Natural killer cell (primary cell): ENCODE results near the gene BEST4. TPM values are rescaled to one million over a fixed set of nuclear protein-coding genes. Genes with fewer than 3 reads are reported as not detected.
A peak's percentile ranks its signal among the peaks of the same experiment; 100 is the strongest.
"Not testable (repeated sequence)": the region's sequence is repeated elsewhere in the genome, so short reads cannot be mapped to it uniquely, and the experiment has no call there.

ENCODE experiments used
- ATAC-seq, 3 donors: fragments of 150-1000 bp in 2 of 3; fragments of 200-7000 bp in 1 of 3; cut with Tn5 transposase; 1 replicate in 1 of 3; 2 replicates in 2 of 3; pipeline ENCODE4 v1.10.0; 2021; ENCODE audit warnings: mild to moderate bottlenecking in 2 of 3, moderate library complexity in 2 of 3
- DNase-seq, 2 donors: peaks; one replicate each; pipeline versions ENCODE4 v3.0.0 to v3.0.0-alpha.2; 2013 to 2021; ENCODE audit warnings: mixed read lengths in 1 of 2
- H3K27ac ChIP-seq: one replicate; pipeline ENCODE4 v1.5.1; 2013; ENCODE audit warnings: mild to moderate bottlenecking, low read length
- H3K27me3 ChIP-seq: one replicate; pipeline ENCODE4 v1.6.1; 2013; ENCODE audit warnings: low read length; ENCODE audit not compliant: control insufficient read depth, insufficient read depth
- H3K36me3 ChIP-seq: one replicate; pipeline ENCODE4 v1.6.1; 2013; ENCODE audit warnings: low read length; ENCODE audit not compliant: control insufficient read depth, insufficient read depth
- H3K4me1 ChIP-seq: one replicate; pipeline ENCODE4 v1.6.1; 2013; ENCODE audit warnings: low read length; ENCODE audit not compliant: control insufficient read depth, insufficient read depth
- H3K4me3 ChIP-seq: one replicate; pipeline ENCODE4 v1.5.1; 2013; ENCODE audit warnings: low read length
- H3K9me3 ChIP-seq: one replicate; pipeline ENCODE4 v1.6.1; 2013; ENCODE audit warnings: low read length; ENCODE audit not compliant: control insufficient read depth, insufficient read depth
- H3K27ac Mint-ChIP-seq, 2 donors: one replicate each; pipeline ENCODE4 v1.8.0; 2022; ENCODE audit warnings: mild to moderate bottlenecking in 2 of 2, mixed read lengths in 2 of 2, moderate library complexity in 1 of 2
- H3K27me3 Mint-ChIP-seq, 2 donors: one replicate each; pipeline ENCODE4 v1.8.0; 2022; ENCODE audit warnings: low read depth in 2 of 2, mixed read lengths in 2 of 2
- H3K36me3 Mint-ChIP-seq: one replicate; pipeline ENCODE4 v1.8.0; 2022; ENCODE audit warnings: mixed read lengths
- H3K4me1 Mint-ChIP-seq, 2 donors: one replicate each; pipeline ENCODE4 v1.8.0; 2022; ENCODE audit warnings: mixed read lengths in 2 of 2
- H3K4me3 Mint-ChIP-seq: one replicate; pipeline ENCODE4 v1.8.0; 2022; ENCODE audit warnings: mild to moderate bottlenecking, moderate library complexity, mixed read lengths
- H3K9me3 Mint-ChIP-seq, 2 donors: one replicate each; pipeline ENCODE4 v1.8.0; 2022; ENCODE audit warnings: mixed read lengths in 2 of 2
- WGBS: methylation state at CpG from one replicate; pipeline ENCODE4 v1.1.7; 2013; ENCODE audit warnings: missing lambda C conversion rate; ENCODE audit not compliant: insufficient coverage; 5-methylcytosine and 5-hydroxymethylcytosine counted together
- intact Hi-C: fragments of 100-400 bp; cut with micrococcal nuclease; formaldehyde crosslinking; loops from one replicate; pipeline ENCODE4 v1.14.2; 2022
- total RNA-seq, 4 donors: library from RNA; stranded (reverse); fragments of 120-200 nt in 1 of 4; gene quantifications; one replicate each; pipeline versions ENCODE4 v1.2.3 to v1.2.4, GENCODE V29; 2013 to 2022
- TF ChIP-seq, protein P1 (sequence below): fragments of 200-600 bp; IDR thresholded peaks from one replicate; pipeline ENCODE4 v1.8.0; 2022; ENCODE audit warnings: antibody characterized with exemption

BEST4 gene
- total RNA-seq, 3 donors from 2014 or later (not counting 1 experiment from before 2014, with no cell fraction given), result 0.18 to 0.33 (median 0.28) TPM

- ATAC-seq (no peak), DNase-seq (no peak)
- TF ChIP-seq, protein P1, sequence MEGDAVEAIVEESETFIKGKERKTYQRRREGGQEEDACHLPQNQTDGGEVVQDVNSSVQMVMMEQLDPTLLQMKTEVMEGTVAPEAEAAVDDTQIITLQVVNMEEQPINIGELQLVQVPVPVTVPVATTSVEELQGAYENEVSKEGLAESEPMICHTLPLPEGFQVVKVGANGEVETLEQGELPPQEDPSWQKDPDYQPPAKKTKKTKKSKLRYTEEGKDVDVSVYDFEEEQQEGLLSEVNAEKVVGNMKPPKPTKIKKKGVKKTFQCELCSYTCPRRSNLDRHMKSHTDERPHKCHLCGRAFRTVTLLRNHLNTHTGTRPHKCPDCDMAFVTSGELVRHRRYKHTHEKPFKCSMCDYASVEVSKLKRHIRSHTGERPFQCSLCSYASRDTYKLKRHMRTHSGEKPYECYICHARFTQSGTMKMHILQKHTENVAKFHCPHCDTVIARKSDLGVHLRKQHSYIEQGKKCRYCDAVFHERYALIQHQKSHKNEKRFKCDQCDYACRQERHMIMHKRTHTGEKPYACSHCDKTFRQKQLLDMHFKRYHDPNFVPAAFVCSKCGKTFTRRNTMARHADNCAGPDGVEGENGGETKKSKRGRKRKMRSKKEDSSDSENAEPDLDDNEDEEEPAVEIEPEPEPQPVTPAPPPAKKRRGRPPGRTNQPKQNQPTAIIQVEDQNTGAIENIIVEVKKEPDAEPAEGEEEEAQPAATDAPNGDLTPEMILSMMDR, result no peak
- 55% methylated on average over 12 of the region's 12 CpGs for WGBS
- Mint-ChIP-seq H3K27ac (peak overlapping the region; percentile 92 to 97), H3K9me3 (no peaks in the 10 kb centered on the region), H3K36me3 (no peaks in the 10 kb centered on the region), H3K27me3 (no peaks in the 10 kb centered on the region), H3K4me3 (peak overlapping the region; percentile 99), H3K4me1 (peaks cover 30 to 36% of the 10 kb centered on the region in 2 donors)
- H3K27me3 ChIP-seq, result no peaks in the 10 kb centered on the region
- H3K36me3 ChIP-seq, result peaks cover 32% of the 10 kb centered on the region
- no peaks in the 10 kb centered on the region for H3K9me3 ChIP-seq
- H3K4me1 ChIP-seq, result peaks cover 26% of the 10 kb centered on the region
- peak overlapping the region; percentile 85 for H3K27ac ChIP-seq
- intact Hi-C loops, result loop anchor here (5.0 kb wide), 2 partner anchors 236 to 911 kb away; partner anchors contain the start of genes GPBP1L1, HECTD3, TMEM69 and UROD
- H3K4me3 ChIP-seq, result peak overlapping the region; percentile 65
Observed at GRCh38 chr1:44776730-44777068, 11.3 kb downstream of the BEST4 start.

DNA sequence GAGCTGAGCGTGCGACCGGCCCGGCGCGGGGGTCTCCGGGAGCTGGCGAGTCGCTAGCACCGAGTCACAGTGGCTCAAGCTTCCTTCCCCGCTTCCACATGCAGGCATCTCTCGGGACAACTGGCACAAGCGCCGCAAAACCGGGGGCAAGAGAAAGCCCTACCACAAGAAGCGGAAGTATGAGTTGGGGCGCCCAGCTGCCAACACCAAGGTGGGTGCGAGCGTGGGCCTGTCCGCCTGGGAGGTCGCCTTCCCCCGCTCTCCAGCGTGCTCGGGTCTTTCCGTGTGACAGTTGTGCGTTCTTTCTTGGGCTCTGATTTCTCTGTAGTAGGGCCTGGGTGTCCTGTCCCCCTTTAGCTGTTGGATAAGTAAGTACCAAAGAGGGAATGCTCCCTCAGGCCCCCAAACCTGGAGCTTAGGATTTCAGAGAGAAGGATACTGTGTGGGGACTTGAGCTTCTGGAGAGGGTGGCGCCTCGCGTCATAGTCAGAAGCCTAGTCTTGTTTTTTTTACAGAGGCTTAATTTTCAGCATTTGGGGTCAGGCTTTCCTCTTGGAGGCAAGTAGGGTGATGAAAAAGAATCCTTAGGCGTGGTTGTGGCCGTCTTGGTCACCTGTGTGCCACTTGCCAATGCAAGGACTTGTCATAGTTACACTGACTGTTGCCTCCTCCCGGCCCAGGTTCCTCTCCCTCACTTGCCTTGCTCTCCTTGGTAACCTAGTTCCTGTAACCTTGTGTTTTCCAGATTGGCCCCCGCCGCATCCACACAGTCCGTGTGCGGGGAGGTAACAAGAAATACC, 11.8 kb downstream of the BEST4 start:
- peaks cover 30 to 36% of the 10 kb centered on the region in 2 donors for H3K4me1 Mint-ChIP-seq
- peak overlapping the region; percentile 92 to 97 for H3K27ac Mint-ChIP-seq
- intact Hi-C loops, result loop anchor here (2.0 to 5.0 kb wide), 4 partner anchors 37 to 911 kb away; partner anchors contain the start of genes GPBP1L1, HECTD3, KIF2C and RNU5D-1
- TF ChIP-seq, protein P1, result no peak
- DNase-seq, result peak in 1 of 2 donors; percentile 55
- WGBS, result 7% methylated on average over 36 of the region's 36 CpGs
- peak overlapping the region; percentile 99 for H3K4me3 Mint-ChIP-seq
- H3K36me3 Mint-ChIP-seq, result no peaks in the 10 kb centered on the region
- Histone ChIP-seq H3K27ac (peak overlapping the region; percentile 85), H3K36me3 (peaks cover 29% of the 10 kb centered on the region), H3K4me3 (peak overlapping the region; percentile 65), H3K9me3 (no peaks in the 10 kb centered on the region), H3K4me1 (peaks cover 26% of the 10 kb centered on the region), H3K27me3 (no peaks in the 10 kb centered on the region)
- no peaks in the 10 kb centered on the region for H3K27me3 Mint-ChIP-seq
- no peaks in the 10 kb centered on the region for H3K9me3 Mint-ChIP-seq
- ATAC-seq, result peak; percentile 35 to 51 (median 39)

GRCh38 chr1:44775078-44775929, 12.7 kb downstream of the BEST4 start, which contains the start of gene RPS8:
TSS of gene RPS8 (plus strand) at chr1:44775540. CDS start at chr1:44775597, 57 bp downstream.
- H3K9me3 ChIP-seq, result no peaks in the 10 kb centered on the region
- H3K9me3 Mint-ChIP-seq, result no peaks in the 10 kb centered on the region
- peaks cover 30 to 36% of the 10 kb centered on the region in 2 donors for H3K4me1 Mint-ChIP-seq
- TF ChIP-seq, protein P1, result no peak
- H3K36me3 Mint-ChIP-seq, result no peaks in the 10 kb centered on the region
- ATAC-seq (peak; percentile 83 to 89 (median 86)), DNase-seq (peak; percentile 84 to 96)
- H3K36me3 ChIP-seq, result peaks cover 26% of the 10 kb centered on the region
- H3K27me3 Mint-ChIP-seq, result no peaks in the 10 kb centered on the region
- peak within 1 kb of the TSS; percentile 65 for H3K4me3 ChIP-seq
- under 1% methylated on average over 65 of the region's 65 CpGs for WGBS
- H3K4me1 ChIP-seq, result peaks cover 26% of the 10 kb centered on the region
- peak within 1 kb of the TSS; percentile 99 for H3K4me3 Mint-ChIP-seq
- peak within 1 kb of the TSS; percentile 85 for H3K27ac ChIP-seq
- H3K27ac Mint-ChIP-seq, result peak within 1 kb of the TSS; percentile 92 to 97
- H3K27me3 ChIP-seq, result no peaks in the 10 kb centered on the region
- intact Hi-C loops, result loop anchor here (2.0 to 5.0 kb wide), 4 partner anchors 37 to 912 kb away; partner anchors contain the start of genes GPBP1L1, HECTD3, KIF2C and RNU5D-1

DNA sequence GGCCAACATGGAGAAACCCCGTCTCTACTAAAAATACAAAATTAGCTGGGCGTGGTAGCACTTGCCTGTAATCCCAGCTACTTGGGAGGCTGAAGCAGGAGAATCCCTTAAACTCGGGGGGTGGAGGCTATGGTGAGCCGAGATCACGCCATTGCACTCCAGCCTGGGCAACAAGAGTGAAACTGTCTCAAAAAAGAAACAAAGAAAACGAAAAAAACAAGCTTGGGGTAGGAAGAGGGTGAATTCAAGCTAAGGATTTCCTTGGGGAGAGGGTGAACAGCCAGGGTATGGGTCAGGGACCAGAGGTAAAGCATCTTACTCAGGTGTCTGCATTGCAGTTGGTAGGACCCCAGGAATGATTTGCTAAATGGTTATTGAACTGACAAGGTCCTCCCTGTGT, 21.5 kb downstream of the BEST4 start:
- H3K4me3 ChIP-seq, H3K36me3 ChIP-seq, H3K27me3 ChIP-seq, H3K4me3 Mint-ChIP-seq, H3K27ac ChIP-seq, H3K4me1 ChIP-seq, H3K27me3 Mint-ChIP-seq, intact Hi-C loops, H3K4me1 Mint-ChIP-seq, DNase-seq, H3K36me3 Mint-ChIP-seq, H3K9me3 Mint-ChIP-seq, H3K9me3 ChIP-seq, H3K27ac Mint-ChIP-seq, ATAC-seq: not testable (repeated sequence)
- WGBS, result 97% methylated on average over 6 of the region's 6 CpGs
